Measurements from ENCODE around the gene EPG5.

EPG5 gene

GRCh38 chr18:45877403-45877802, 89.7 kb downstream of the EPG5 start:
- H2AK5ac ChIP-seq (ENCODE audit: low read depth, low read length): no peak overlapping the region
- H3K14ac ChIP-seq (ENCODE audit: low read length): no peak overlapping the region
- H3K9me3 ChIP-seq (replicated peaks in 1 of 2; ENCODE audit: control insufficient read depth in 2 of 2, insufficient read depth in 1 of 2, low read depth in 1 of 2, low read length in 2 of 2): peaks cover 0 to 16% of the 10 kb centered on the region in 2 donors
- H3K4me3 ChIP-seq (ENCODE audit: low read length in 2 of 2): no peak overlapping the region
- H3K36me3 ChIP-seq (replicated peaks in 1 of 2; ENCODE audit: control insufficient read depth in 2 of 2, insufficient read depth in 2 of 2, low read length in 2 of 2): peaks cover 4 to 79% of the 10 kb centered on the region in 2 donors
- no peak overlapping the region for H3K4me2 ChIP-seq (ENCODE audit: insufficient read depth, low read length, poor library complexity, severe bottlenecking)
- no peak overlapping the region for H2BK120ac ChIP-seq (ENCODE audit: low read depth, low read length)
- no peak overlapping the region for H2BK15ac ChIP-seq (ENCODE audit: low read length)
- no peak overlapping the region for H4K8ac ChIP-seq (ENCODE audit: low read depth, low read length)
- no peaks in the 10 kb centered on the region for H3K79me1 ChIP-seq (ENCODE audit: low read depth, low read length)
- H4K91ac ChIP-seq (ENCODE audit: low read depth, low read length, poor library complexity): no peak overlapping the region
- no peaks in the 10 kb centered on the region for H3K4me1 ChIP-seq (ENCODE audit: control insufficient read depth in 2 of 2, insufficient read depth in 1 of 2, low read depth in 1 of 2, low read length in 2 of 2)
- H3K27ac ChIP-seq (replicated peaks; ENCODE audit: low read length): no peak overlapping the region
- no peak for DNase-seq (ENCODE audit: low spot score)
- H3K4ac ChIP-seq (ENCODE audit: low read length): no peak overlapping the region
- no peak overlapping the region for H3K23ac ChIP-seq (ENCODE audit: low read depth, low read length, poor library complexity)
- no peak overlapping the region for H2BK12ac ChIP-seq (ENCODE audit: low read length)
- H2AFZ ChIP-seq (ENCODE audit: low read length): no peak overlapping the region
- WGBS, 2 donors (ENCODE audit: extremely low coverage in 2 of 2, insufficient read length in 2 of 2, insufficient replicate concordance in 1 of 2): no CpG with 5 or more reads among the region's 3 CpGs
- H3K9ac ChIP-seq (ENCODE audit: low read depth, low read length, poor library complexity): no peak overlapping the region
- H2BK5ac ChIP-seq (ENCODE audit: low read length): no peak overlapping the region
- no peaks in the 10 kb centered on the region for H3K27me3 ChIP-seq (ENCODE audit: control insufficient read depth in 3 of 3, insufficient read depth in 3 of 3, low read depth in 1 of 3, low read length in 3 of 3)
- no peak overlapping the region for H3K18ac ChIP-seq (ENCODE audit: low read length)

DNA sequence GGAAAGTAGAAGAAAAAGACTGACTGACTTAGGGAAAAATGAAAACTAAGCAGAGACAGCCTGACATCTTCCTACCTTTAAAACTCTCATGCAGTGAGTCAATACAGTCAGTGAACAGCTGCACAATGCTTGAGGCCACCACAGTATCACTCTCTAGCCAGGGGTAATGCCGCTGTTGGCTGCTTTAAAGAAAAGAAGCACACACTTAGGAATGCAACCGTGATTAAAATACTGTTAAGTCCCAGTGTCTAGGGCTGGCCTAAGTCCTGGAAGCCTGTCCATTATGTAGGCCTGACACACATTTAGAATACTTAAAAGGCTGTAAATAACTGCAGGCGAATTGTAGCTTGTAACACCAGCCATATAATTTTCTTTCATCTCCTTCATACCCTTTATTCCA, 91.0 kb downstream of the EPG5 start:
- Histone ChIP-seq H3K4me2 (ENCODE audit: insufficient read depth, low read length, poor library complexity, severe bottlenecking) (no peak overlapping the region), H4K8ac (ENCODE audit: low read depth, low read length) (no peak overlapping the region), H3K9me3 (replicated peaks in 1 of 2; ENCODE audit: control insufficient read depth in 2 of 2, insufficient read depth in 1 of 2, low read depth in 1 of 2, low read length in 2 of 2) (peaks cover 0 to 16% of the 10 kb centered on the region in 2 donors), H2BK5ac (ENCODE audit: low read length) (no peak overlapping the region), H2AFZ (ENCODE audit: low read length) (no peak overlapping the region), H2BK120ac (ENCODE audit: low read depth, low read length) (no peak overlapping the region), H2BK15ac (ENCODE audit: low read length) (no peak overlapping the region), H3K14ac (ENCODE audit: low read length) (no peak overlapping the region), H2BK12ac (ENCODE audit: low read length) (no peak overlapping the region), H3K4me1 (ENCODE audit: control insufficient read depth in 2 of 2, insufficient read depth in 1 of 2, low read depth in 1 of 2, low read length in 2 of 2) (no peaks in the 10 kb centered on the region), H3K23ac (ENCODE audit: low read depth, low read length, poor library complexity) (no peak overlapping the region), H4K91ac (ENCODE audit: low read depth, low read length, poor library complexity) (no peak overlapping the region), H3K18ac (ENCODE audit: low read length) (no peak overlapping the region), H3K27me3 (ENCODE audit: control insufficient read depth in 3 of 3, insufficient read depth in 3 of 3, low read depth in 1 of 3, low read length in 3 of 3) (no peaks in the 10 kb centered on the region), H3K4me3 (ENCODE audit: low read length in 2 of 2) (no peak overlapping the region), H3K4ac (ENCODE audit: low read length) (no peak overlapping the region), H3K36me3 (replicated peaks in 1 of 2; ENCODE audit: control insufficient read depth in 2 of 2, insufficient read depth in 2 of 2, low read length in 2 of 2) (peaks cover 4 to 68% of the 10 kb centered on the region in 2 donors), H2AK5ac (ENCODE audit: low read depth, low read length) (no peak overlapping the region), H3K9ac (ENCODE audit: low read depth, low read length, poor library complexity) (no peak overlapping the region), H3K27ac (replicated peaks; ENCODE audit: low read length) (no peak overlapping the region), H3K79me1 (ENCODE audit: low read depth, low read length) (no peaks in the 10 kb centered on the region)
- WGBS, 2 donors (ENCODE audit: extremely low coverage in 2 of 2, insufficient read length in 2 of 2, insufficient replicate concordance in 1 of 2): no CpG with 5 or more reads among the region's 3 CpGs
- DNase-seq (ENCODE audit: low spot score): no peak

GRCh38 chr18:45874491-45875184, 92.5 kb downstream of the EPG5 start:
- no peaks in the 10 kb centered on the region for H3K79me1 ChIP-seq (ENCODE audit: low read depth, low read length)
- no peak overlapping the region for H2AK5ac ChIP-seq (ENCODE audit: low read depth, low read length)
- H3K4ac ChIP-seq (ENCODE audit: low read length): no peak overlapping the region
- no peak overlapping the region for H2AFZ ChIP-seq (ENCODE audit: low read length)
- no peak overlapping the region for H2BK15ac ChIP-seq (ENCODE audit: low read length)
- DNase-seq (ENCODE audit: low spot score): no peak
- no peak overlapping the region for H2BK5ac ChIP-seq (ENCODE audit: low read length)
- H2BK12ac ChIP-seq (ENCODE audit: low read length): no peak overlapping the region
- no peaks in the 10 kb centered on the region for H3K27me3 ChIP-seq (ENCODE audit: control insufficient read depth in 3 of 3, insufficient read depth in 3 of 3, low read depth in 1 of 3, low read length in 3 of 3)
- no CpG with 5 or more reads among the region's 5 CpGs for WGBS, 2 donors (ENCODE audit: extremely low coverage in 2 of 2, insufficient read length in 2 of 2, insufficient replicate concordance in 1 of 2)
- no peak overlapping the region for H3K4me3 ChIP-seq (ENCODE audit: low read length in 2 of 2)
- no peak overlapping the region for H2BK120ac ChIP-seq (ENCODE audit: low read depth, low read length)
- H3K18ac ChIP-seq (ENCODE audit: low read length): no peak overlapping the region
- no peak overlapping the region for H3K9ac ChIP-seq (ENCODE audit: low read depth, low read length, poor library complexity)
- H3K23ac ChIP-seq (ENCODE audit: low read depth, low read length, poor library complexity): no peak overlapping the region
- peaks cover 0 to 16% of the 10 kb centered on the region in 2 donors for H3K9me3 ChIP-seq (replicated peaks in 1 of 2; ENCODE audit: control insufficient read depth in 2 of 2, insufficient read depth in 1 of 2, low read depth in 1 of 2, low read length in 2 of 2)
- H4K8ac ChIP-seq (ENCODE audit: low read depth, low read length): no peak overlapping the region
- H3K4me2 ChIP-seq (ENCODE audit: insufficient read depth, low read length, poor library complexity, severe bottlenecking): no peak overlapping the region
- H3K14ac ChIP-seq (ENCODE audit: low read length): no peak overlapping the region
- H3K36me3 ChIP-seq (replicated peaks in 1 of 2; ENCODE audit: control insufficient read depth in 2 of 2, insufficient read depth in 2 of 2, low read length in 2 of 2): peaks cover 6 to 74% of the 10 kb centered on the region in 2 donors
- H3K27ac ChIP-seq (replicated peaks; ENCODE audit: low read length): no peak overlapping the region
- no peak overlapping the region for H4K91ac ChIP-seq (ENCODE audit: low read depth, low read length, poor library complexity)
- H3K4me1 ChIP-seq (ENCODE audit: control insufficient read depth in 2 of 2, insufficient read depth in 1 of 2, low read depth in 1 of 2, low read length in 2 of 2): no peaks in the 10 kb centered on the region

- Histone ChIP-seq H4K91ac (ENCODE audit: low read depth, low read length, poor library complexity) (no peak overlapping the region), H2AK5ac (ENCODE audit: low read depth, low read length) (no peak overlapping the region), H2BK120ac (ENCODE audit: low read depth, low read length) (no peak overlapping the region), H2BK15ac (ENCODE audit: low read length) (no peak overlapping the region), H3K4ac (ENCODE audit: low read length) (no peak overlapping the region), H3K9ac (ENCODE audit: low read depth, low read length, poor library complexity) (no peak overlapping the region), H3K9me3 (replicated peaks in 1 of 2; ENCODE audit: control insufficient read depth in 2 of 2, insufficient read depth in 1 of 2, low read depth in 1 of 2, low read length in 2 of 2) (peaks cover 0 to 16% of the 10 kb centered on the region in 2 donors), H4K8ac (ENCODE audit: low read depth, low read length) (no peak overlapping the region), H3K4me2 (ENCODE audit: insufficient read depth, low read length, poor library complexity, severe bottlenecking) (no peak overlapping the region), H3K14ac (ENCODE audit: low read length) (no peak overlapping the region), H2AFZ (ENCODE audit: low read length) (no peak overlapping the region), H3K23ac (ENCODE audit: low read depth, low read length, poor library complexity) (no peak overlapping the region), H3K79me1 (ENCODE audit: low read depth, low read length) (no peaks in the 10 kb centered on the region), H3K4me1 (ENCODE audit: control insufficient read depth in 2 of 2, insufficient read depth in 1 of 2, low read depth in 1 of 2, low read length in 2 of 2) (no peaks in the 10 kb centered on the region), H3K36me3 (replicated peaks in 1 of 2; ENCODE audit: control insufficient read depth in 2 of 2, insufficient read depth in 2 of 2, low read length in 2 of 2) (peaks cover 5 to 68% of the 10 kb centered on the region in 2 donors), H2BK5ac (ENCODE audit: low read length) (no peak overlapping the region), H3K27ac (replicated peaks; ENCODE audit: low read length) (no peak overlapping the region), H2BK12ac (ENCODE audit: low read length) (no peak overlapping the region), H3K4me3 (ENCODE audit: low read length in 2 of 2) (no peak overlapping the region), H3K18ac (ENCODE audit: low read length) (no peak overlapping the region), H3K27me3 (ENCODE audit: control insufficient read depth in 3 of 3, insufficient read depth in 3 of 3, low read depth in 1 of 3, low read length in 3 of 3) (no peaks in the 10 kb centered on the region)
- DNase-seq (ENCODE audit: low spot score): no peak
- no CpG with 5 or more reads among the region's 5 CpGs for WGBS, 2 donors (ENCODE audit: extremely low coverage in 2 of 2, insufficient read length in 2 of 2, insufficient replicate concordance in 1 of 2)
Measured at GRCh38 chr18:45871431-45872084, 95.6 kb downstream of the EPG5 start.
